ENCODE results near the gene NKAIN1. TPM values are rescaled to one million over a fixed set of nuclear protein-coding genes. Genes with fewer than 3 reads are reported as not detected.

Gene NKAIN1
- polyA plus RNA-seq, 3 donors = not detected

DNA sequence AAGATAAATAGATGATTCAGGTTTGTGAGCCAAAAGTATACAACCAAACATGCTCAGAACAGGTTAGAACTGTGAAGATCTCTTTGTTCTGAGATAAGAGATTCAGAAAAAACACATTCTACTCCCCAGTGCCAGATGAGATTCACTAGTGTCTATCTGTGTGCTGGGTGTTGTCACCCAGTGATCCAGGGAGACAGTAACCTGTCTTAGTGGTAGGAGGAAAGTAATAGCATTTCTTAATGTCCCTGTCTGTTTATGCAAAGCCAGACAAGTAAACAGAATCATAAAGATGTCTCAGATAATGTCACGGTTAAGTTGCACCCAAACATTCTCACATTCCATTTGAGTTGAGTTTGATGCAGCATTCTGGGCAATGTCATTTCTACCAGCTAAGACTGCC is 18.9 kb upstream of the NKAIN1 start:
- peaks cover 50 to 69% of the 10 kb centered on the region in 2 donors for H3K36me3 Mint-ChIP-seq
- peaks cover 0 to 4% (median 3%) of the 10 kb centered on the region in 7 donors for H3K9me3 Mint-ChIP-seq
- Histone ChIP-seq H3K27ac (ENCODE audit: low read depth in 1 of 2, low read length in 2 of 2) (no peak overlapping the region), H3K79me2 (ENCODE audit: insufficient read depth, low read length) (no peaks in the 10 kb centered on the region), H3K4me2 (replicated peaks; ENCODE audit: extremely low read depth, low read length, poor library complexity, severe bottlenecking) (no peak overlapping the region), H2AFZ (ENCODE audit: insufficient read depth, low read depth, low read length, poor library complexity, severe bottlenecking) (no peak overlapping the region), H4K20me1 (ENCODE audit: insufficient read depth, low read length) (no peaks in the 10 kb centered on the region), H3K9ac (ENCODE audit: insufficient read depth, low read length, poor library complexity, severe bottlenecking) (no peak overlapping the region), H3K9me3 (replicated peaks in 1 of 2; ENCODE audit: control insufficient read depth in 1 of 2, insufficient read depth in 1 of 2, low read length in 2 of 2) (no peaks in the 10 kb centered on the region), H3K27me3 (ENCODE audit: control insufficient read depth in 2 of 2, insufficient read depth in 2 of 2, low read length in 2 of 2) (no peaks in the 10 kb centered on the region), H3K36me3 (replicated peaks in 1 of 2; ENCODE audit: control insufficient read depth in 1 of 2, insufficient read depth in 2 of 2, low read length in 2 of 2) (peaks cover 47 to 70% of the 10 kb centered on the region in 2 donors), H3K4me1 (ENCODE audit: control insufficient read depth in 1 of 2, insufficient read depth in 2 of 2, low read length in 2 of 2) (no peaks in the 10 kb centered on the region), H3K4me3 (replicated peaks in 1 of 3; ENCODE audit: low read depth in 2 of 3, low read length in 3 of 3) (no peak overlapping the region)
- no peak for DNase-seq
- H3K27me3 Mint-ChIP-seq (ENCODE audit: low read depth in 3 of 3) = peaks cover 0 to 2% (median 0%) of the 10 kb centered on the region in 3 donors
- 100% methylated on average over 1 of the region's 1 CpG for WGBS (ENCODE audit: insufficient coverage)
- H3K4me3 Mint-ChIP-seq = no peak overlapping the region
- intact Hi-C loops (cut with micrococcal nuclease) = no loop called here
- TF ChIP-seq, protein P1, sequence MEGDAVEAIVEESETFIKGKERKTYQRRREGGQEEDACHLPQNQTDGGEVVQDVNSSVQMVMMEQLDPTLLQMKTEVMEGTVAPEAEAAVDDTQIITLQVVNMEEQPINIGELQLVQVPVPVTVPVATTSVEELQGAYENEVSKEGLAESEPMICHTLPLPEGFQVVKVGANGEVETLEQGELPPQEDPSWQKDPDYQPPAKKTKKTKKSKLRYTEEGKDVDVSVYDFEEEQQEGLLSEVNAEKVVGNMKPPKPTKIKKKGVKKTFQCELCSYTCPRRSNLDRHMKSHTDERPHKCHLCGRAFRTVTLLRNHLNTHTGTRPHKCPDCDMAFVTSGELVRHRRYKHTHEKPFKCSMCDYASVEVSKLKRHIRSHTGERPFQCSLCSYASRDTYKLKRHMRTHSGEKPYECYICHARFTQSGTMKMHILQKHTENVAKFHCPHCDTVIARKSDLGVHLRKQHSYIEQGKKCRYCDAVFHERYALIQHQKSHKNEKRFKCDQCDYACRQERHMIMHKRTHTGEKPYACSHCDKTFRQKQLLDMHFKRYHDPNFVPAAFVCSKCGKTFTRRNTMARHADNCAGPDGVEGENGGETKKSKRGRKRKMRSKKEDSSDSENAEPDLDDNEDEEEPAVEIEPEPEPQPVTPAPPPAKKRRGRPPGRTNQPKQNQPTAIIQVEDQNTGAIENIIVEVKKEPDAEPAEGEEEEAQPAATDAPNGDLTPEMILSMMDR (IDR thresholded peaks at IDR 0.05) = no peak
- peaks cover 7% of the 10 kb centered on the region for H3K4me1 Mint-ChIP-seq
- no peak overlapping the region for H3K27ac Mint-ChIP-seq

DNA sequence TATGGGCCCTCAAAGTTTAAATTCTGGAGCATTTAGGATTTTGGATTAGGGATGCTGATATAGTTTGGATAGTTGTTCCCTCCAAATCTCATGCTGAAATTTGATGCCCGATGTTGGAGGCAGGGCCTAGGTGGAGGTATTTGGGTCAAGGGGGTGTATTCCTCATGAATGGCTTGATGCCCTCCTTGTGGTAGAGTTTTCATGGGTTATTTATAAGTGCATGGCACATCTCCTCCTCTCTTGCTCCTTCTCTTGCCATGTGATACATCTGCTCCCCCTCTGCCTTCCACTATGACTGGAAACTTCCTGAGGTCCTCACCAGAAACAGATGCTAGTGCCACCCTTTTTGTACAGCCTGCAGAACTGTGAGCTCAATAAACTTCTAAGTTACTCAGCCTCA is 17.5 kb upstream of the NKAIN1 start:
- Mint-ChIP-seq H3K27ac (no peak overlapping the region), H3K36me3 (peaks cover 46 to 56% of the 10 kb centered on the region in 2 donors), H3K4me1 (peaks cover 7% of the 10 kb centered on the region), H3K9me3 (peaks cover 0 to 4% (median 3%) of the 10 kb centered on the region in 7 donors), H3K4me3 (no peak overlapping the region), H3K27me3 (ENCODE audit: low read depth in 3 of 3) (peaks cover 0 to 2% (median 0%) of the 10 kb centered on the region in 3 donors)
- no peak overlapping the region for H3K27ac ChIP-seq (ENCODE audit: low read depth in 1 of 2, low read length in 2 of 2)
- no peaks in the 10 kb centered on the region for H3K79me2 ChIP-seq (ENCODE audit: insufficient read depth, low read length)
- TF ChIP-seq, protein P1 (IDR thresholded peaks at IDR 0.05) = no peak
- intact Hi-C loops (cut with micrococcal nuclease) = no loop called here
- peaks cover 45 to 56% of the 10 kb centered on the region in 2 donors for H3K36me3 ChIP-seq (replicated peaks in 1 of 2; ENCODE audit: control insufficient read depth in 1 of 2, insufficient read depth in 2 of 2, low read length in 2 of 2)
- no peak for DNase-seq
- no peak overlapping the region for H3K4me2 ChIP-seq (replicated peaks; ENCODE audit: extremely low read depth, low read length, poor library complexity, severe bottlenecking)
- H3K27me3 ChIP-seq (ENCODE audit: control insufficient read depth in 2 of 2, insufficient read depth in 2 of 2, low read length in 2 of 2) = no peaks in the 10 kb centered on the region
- no peak overlapping the region for H3K9ac ChIP-seq (ENCODE audit: insufficient read depth, low read length, poor library complexity, severe bottlenecking)
- no peaks in the 10 kb centered on the region for H3K9me3 ChIP-seq (replicated peaks in 1 of 2; ENCODE audit: control insufficient read depth in 1 of 2, insufficient read depth in 1 of 2, low read length in 2 of 2)
- H3K4me1 ChIP-seq (ENCODE audit: control insufficient read depth in 1 of 2, insufficient read depth in 2 of 2, low read length in 2 of 2) = no peaks in the 10 kb centered on the region
- H3K4me3 ChIP-seq (replicated peaks in 1 of 3; ENCODE audit: low read depth in 2 of 3, low read length in 3 of 3) = no peak overlapping the region
- no CpG with 5 or more reads among the region's 1 CpG for WGBS (ENCODE audit: insufficient coverage)
- H2AFZ ChIP-seq (ENCODE audit: insufficient read depth, low read depth, low read length, poor library complexity, severe bottlenecking) = no peak overlapping the region
- H4K20me1 ChIP-seq (ENCODE audit: insufficient read depth, low read length) = no peaks in the 10 kb centered on the region

Data from CD14-positive monocyte (primary cell).